Upper lobe of right lung (tissue), 1 donor: Measurements from ENCODE around the gene ATP10A. TPM values are rescaled to one million over a fixed set of nuclear protein-coding genes. Genes with fewer than 3 reads are reported as not detected.

Source experiments
- ATAC-seq: fragments of 200-7000 bp; cut with Tn5 transposase; one replicate; pipeline ENCODE4 v1.9.1; 2020; ENCODE audit warnings: mild to moderate bottlenecking, moderate library complexity
- DNase-seq: peaks from one replicate; pipeline ENCODE4 v3.0.0-alpha.2; 2020
- H3K27ac ChIP-seq: fragments of 200-600 bp; one replicate; pipeline ENCODE4 v1.8.0; 2022
- H3K27me3 ChIP-seq: fragments of 200-600 bp; one replicate; pipeline ENCODE4 v1.8.0; 2022; ENCODE audit warnings: mild to moderate bottlenecking
- H3K36me3 ChIP-seq: fragments of 200-600 bp; one replicate; pipeline ENCODE4 v1.8.0; 2022
- H3K4me1 ChIP-seq: fragments of 200-600 bp; one replicate; pipeline ENCODE4 v1.8.0; 2022
- H3K4me3 ChIP-seq: fragments of 200-600 bp; one replicate; pipeline ENCODE4 v1.8.0; 2022; ENCODE audit warnings: mild to moderate bottlenecking
- H3K9me3 ChIP-seq: fragments of 200-600 bp; one replicate; pipeline ENCODE4 v1.8.0; 2022
- intact Hi-C: fragments of 100-400 bp; cut with DNase I; formaldehyde crosslinking; loops from one replicate; pipeline ENCODE4 v1.11.0; 2022
- total RNA-seq: library from RNA; stranded (reverse); fragmentation: NEBNext Ultra II Directional; extraction: Animal tissue kit (Norgen Biotek cat#: 25700); gene quantifications from one replicate; pipeline ENCODE4 v1.2.1, GENCODE V29; 2021
- TF ChIP-seq, protein P1 (sequence below): fragments of 200-600 bp; IDR thresholded peaks from one replicate; pipeline ENCODE4 v1.8.0; 2022; ENCODE audit warnings: antibody characterized with exemption
- donor health status: DM: no; HTN: yes; CAD: no; lungs with severe emphysema.

The ATP10A gene
- total RNA-seq, 1 donor from 2014 or later, result 31.1 TPM

DNA sequence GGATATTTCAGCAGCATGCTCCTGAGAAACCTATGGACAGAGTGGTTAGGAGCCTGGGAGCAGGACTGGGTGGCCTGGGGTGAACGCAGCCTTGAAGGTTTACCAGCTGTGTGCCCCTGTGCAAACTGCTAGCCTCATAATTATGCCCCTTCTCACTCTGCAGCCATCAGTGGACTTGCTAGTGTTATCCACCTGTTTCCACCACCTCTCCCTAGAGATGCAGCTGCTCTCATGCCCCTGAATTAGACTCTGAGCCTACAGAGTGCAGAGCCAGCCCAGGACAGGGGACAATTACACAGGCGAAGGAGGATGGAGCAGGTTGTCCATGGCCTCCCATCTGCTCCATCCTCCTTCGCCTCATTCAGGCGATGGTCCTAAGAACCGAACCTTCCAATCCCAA is 175.9 kb downstream of the ATP10A start:
- Histone ChIP-seq H3K4me1 (no peaks in the 10 kb centered on the region), H3K27ac (no peak overlapping the region), H3K4me3 (no peak overlapping the region), H3K27me3 (no peaks in the 10 kb centered on the region), H3K9me3 (no peaks in the 10 kb centered on the region), H3K36me3 (no peaks in the 10 kb centered on the region)
- TF ChIP-seq, protein P1, sequence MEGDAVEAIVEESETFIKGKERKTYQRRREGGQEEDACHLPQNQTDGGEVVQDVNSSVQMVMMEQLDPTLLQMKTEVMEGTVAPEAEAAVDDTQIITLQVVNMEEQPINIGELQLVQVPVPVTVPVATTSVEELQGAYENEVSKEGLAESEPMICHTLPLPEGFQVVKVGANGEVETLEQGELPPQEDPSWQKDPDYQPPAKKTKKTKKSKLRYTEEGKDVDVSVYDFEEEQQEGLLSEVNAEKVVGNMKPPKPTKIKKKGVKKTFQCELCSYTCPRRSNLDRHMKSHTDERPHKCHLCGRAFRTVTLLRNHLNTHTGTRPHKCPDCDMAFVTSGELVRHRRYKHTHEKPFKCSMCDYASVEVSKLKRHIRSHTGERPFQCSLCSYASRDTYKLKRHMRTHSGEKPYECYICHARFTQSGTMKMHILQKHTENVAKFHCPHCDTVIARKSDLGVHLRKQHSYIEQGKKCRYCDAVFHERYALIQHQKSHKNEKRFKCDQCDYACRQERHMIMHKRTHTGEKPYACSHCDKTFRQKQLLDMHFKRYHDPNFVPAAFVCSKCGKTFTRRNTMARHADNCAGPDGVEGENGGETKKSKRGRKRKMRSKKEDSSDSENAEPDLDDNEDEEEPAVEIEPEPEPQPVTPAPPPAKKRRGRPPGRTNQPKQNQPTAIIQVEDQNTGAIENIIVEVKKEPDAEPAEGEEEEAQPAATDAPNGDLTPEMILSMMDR, result no peak
- ATAC-seq, result no peak
- DNase-seq, result peak; percentile 13
- intact Hi-C loops, result no loop called here

DNA sequence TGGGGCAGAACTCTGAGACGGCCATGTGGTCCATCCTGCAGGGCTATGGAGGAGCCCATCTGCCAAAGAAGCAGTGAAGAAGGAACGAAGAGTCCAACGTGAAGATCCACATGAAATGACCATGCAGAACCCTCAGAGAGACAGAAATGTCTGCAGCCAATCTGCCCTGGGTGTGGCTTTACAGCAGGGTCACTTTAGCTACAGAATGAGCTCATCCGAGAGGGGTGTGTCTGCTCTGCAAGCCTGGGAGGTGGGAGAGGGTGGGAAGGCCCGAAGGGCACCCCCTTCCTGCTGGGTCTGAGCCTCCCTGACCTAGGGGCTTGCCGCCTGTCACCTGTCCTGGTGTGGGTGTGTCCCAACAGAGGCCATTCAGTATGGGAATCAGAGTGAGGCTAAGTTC is 176.3 kb downstream of the ATP10A start:
- intact Hi-C loops, result no loop called here
- Histone ChIP-seq H3K36me3 (no peaks in the 10 kb centered on the region), H3K4me1 (no peaks in the 10 kb centered on the region), H3K9me3 (no peaks in the 10 kb centered on the region), H3K27ac (no peak overlapping the region), H3K27me3 (no peaks in the 10 kb centered on the region), H3K4me3 (no peak overlapping the region)
- no peak for DNase-seq
- no peak for ATAC-seq
- TF ChIP-seq, protein P1, result no peak

DNA sequence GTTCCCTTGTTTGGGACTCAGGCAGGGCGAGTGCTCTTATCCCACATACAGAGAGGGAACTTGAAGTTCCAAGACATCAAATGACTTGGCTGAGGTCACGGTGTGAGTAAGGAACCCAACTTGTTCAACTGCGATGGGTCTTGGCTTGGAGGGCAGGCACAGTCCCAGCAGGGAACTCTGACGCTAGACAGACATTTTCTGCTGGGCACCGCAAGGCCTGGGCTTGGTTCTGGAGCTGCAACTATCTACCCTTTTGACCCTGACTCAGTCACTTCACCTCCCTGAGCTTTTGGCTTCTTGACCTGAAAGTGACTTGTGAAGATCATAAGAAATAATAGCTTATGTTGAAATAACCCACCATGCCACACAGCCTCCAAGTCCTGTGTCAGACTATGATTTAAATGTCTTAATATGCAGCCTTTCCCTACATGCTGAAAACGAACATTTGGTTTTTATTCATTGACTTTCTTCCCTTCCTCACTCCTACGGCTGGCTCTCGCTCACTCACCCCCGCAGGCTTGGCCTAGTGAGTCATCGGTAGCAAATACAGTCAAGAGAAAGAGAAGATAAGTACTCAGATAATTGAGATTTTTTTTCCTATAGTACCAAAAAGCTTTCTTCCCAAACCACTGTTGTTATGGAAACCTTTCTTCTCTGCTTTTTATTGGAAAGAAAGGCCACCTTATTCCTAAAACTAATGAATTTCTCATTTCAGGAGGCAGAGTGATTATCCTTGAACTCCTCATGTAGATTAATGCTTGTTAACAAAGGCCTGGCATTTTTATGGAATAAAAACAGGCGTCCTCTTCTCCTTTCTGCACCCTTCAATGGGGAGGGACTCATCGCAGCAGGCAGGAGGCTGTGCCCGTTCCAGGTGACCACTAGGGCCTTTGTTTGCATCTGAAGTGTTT is 178.4 kb downstream of the ATP10A start:
- no peaks in the 10 kb centered on the region for H3K27me3 ChIP-seq
- H3K4me3 ChIP-seq, result no peak overlapping the region
- H3K4me1 ChIP-seq, result no peaks in the 10 kb centered on the region
- DNase-seq, result no peak
- H3K9me3 ChIP-seq, result no peaks in the 10 kb centered on the region
- peak; percentile 11 for ATAC-seq
- H3K36me3 ChIP-seq, result no peaks in the 10 kb centered on the region
- TF ChIP-seq, protein P1, result no peak
- intact Hi-C loops, result no loop called here
- no peak overlapping the region for H3K27ac ChIP-seq

DNA sequence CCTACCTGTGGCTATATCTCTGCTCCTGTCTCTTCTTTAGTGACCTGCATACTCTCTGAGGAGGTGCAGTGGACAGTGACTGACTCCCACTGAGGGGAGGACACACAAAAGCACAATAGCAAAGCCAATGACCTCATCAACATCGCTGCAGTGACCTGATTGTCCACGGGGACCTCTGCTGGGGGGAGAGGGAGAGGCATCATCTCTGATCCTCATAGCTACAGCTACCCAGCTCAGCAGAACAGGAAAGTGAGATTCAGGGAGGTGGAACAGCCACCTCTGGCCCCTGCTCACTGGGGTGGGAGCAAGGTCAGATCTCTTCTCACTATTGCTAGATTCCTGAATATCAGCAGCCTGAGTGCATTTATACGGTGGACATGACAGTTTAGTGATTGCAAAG is 179.2 kb downstream of the ATP10A start:
- Histone ChIP-seq H3K27me3 (no peaks in the 10 kb centered on the region), H3K36me3 (peaks cover 8% of the 10 kb centered on the region), H3K9me3 (no peaks in the 10 kb centered on the region), H3K27ac (no peak overlapping the region), H3K4me1 (no peaks in the 10 kb centered on the region), H3K4me3 (no peak overlapping the region)
- ATAC-seq, result no peak
- intact Hi-C loops, result no loop called here
- TF ChIP-seq, protein P1, result no peak
- DNase-seq, result no peak

DNA sequence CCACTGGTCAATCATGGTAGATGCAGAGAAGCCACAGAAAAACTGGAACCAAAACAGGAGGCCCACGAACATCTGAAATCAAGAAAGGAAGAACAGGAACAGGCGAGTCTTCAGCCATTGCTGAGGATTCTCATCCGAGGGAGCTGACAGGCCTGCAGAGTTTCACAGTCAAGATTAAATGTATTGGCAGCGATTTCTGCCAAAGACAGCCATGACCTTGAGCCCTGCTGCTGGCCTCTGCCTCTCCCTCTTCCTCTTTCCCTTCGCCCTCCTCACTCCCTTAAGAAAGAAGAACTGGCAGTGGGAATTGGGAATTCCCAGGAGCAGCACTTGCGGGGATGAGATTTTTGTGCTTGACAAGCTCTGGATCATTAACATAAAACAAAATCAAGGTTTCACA is 179.7 kb downstream of the ATP10A start:
- intact Hi-C loops, result no loop called here
- TF ChIP-seq, protein P1, result no peak
- H3K4me1 ChIP-seq, result no peaks in the 10 kb centered on the region
- H3K36me3 ChIP-seq, result peaks cover 9% of the 10 kb centered on the region
- no peak overlapping the region for H3K4me3 ChIP-seq
- H3K27me3 ChIP-seq, result no peaks in the 10 kb centered on the region
- H3K9me3 ChIP-seq, result no peaks in the 10 kb centered on the region
- H3K27ac ChIP-seq, result no peak overlapping the region
- DNase-seq (no peak), ATAC-seq (no peak)
